Panc1 (cell line): ENCODE results near the gene CACNA1A.

Source experiments
- TCF7L2 ChIP-seq: IDR thresholded peaks from 2 replicates; pipeline ENCODE4 v1.6.1; 2011; ENCODE audit warnings: mild to moderate bottlenecking, low read depth, low read length, inconsistent platforms
- TF ChIP-seq, protein P1 (sequence below): fragments of 450-650 bp; IDR thresholded peaks from 2 replicates; pipeline ENCODE4 v1.5.1; 2017; ENCODE audit warnings: mild to moderate bottlenecking

DNA sequence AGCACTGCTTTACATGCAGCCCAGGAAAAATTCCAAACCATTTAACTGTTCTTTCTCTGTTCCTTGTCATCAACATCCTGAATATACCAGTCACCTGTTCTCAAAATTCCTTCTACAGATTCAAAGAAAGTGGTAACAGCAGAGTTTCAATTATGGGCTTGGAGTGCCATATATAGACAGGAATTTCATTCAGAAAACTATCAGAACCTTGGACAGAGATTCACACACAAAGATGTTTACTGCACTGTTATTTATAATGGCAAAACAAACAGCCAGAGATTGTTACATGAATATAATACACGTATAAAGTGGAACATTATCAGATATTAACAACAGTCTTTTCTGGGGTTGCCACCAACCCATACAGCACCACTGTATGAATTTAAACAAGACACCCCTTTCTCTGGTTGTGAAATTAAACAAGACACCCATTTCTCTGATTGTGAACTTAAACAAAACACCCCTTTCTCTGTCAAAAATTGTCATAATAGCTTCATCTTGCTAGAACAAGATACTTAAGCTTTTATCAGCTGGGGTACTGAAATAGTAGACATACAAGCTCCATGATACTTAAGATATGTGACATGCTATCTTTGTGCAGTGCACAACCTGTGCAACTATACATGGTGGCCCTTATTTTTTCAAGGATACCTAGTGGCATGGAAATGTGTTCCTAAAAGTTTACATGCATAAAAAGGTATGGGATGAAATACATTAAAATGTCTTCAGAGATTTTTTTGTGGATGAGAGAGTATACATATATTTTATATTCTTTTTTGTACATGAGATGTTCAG lies 12.6 kb downstream of the CACNA1A start:
- TF ChIP-seq TCF7L2, result no peak
- TF ChIP-seq, protein P1, sequence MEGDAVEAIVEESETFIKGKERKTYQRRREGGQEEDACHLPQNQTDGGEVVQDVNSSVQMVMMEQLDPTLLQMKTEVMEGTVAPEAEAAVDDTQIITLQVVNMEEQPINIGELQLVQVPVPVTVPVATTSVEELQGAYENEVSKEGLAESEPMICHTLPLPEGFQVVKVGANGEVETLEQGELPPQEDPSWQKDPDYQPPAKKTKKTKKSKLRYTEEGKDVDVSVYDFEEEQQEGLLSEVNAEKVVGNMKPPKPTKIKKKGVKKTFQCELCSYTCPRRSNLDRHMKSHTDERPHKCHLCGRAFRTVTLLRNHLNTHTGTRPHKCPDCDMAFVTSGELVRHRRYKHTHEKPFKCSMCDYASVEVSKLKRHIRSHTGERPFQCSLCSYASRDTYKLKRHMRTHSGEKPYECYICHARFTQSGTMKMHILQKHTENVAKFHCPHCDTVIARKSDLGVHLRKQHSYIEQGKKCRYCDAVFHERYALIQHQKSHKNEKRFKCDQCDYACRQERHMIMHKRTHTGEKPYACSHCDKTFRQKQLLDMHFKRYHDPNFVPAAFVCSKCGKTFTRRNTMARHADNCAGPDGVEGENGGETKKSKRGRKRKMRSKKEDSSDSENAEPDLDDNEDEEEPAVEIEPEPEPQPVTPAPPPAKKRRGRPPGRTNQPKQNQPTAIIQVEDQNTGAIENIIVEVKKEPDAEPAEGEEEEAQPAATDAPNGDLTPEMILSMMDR, result no peak
